ENCODE measurements around the gene TGFBR3L. TPM values are rescaled to one million over a fixed set of nuclear protein-coding genes. Genes with fewer than 3 reads are reported as not detected.
A peak's percentile ranks its signal among the peaks of the same experiment; 100 is the strongest.
"Not testable (repeated sequence)": the region's sequence is repeated elsewhere in the genome, so short reads cannot be mapped to it uniquely, and the experiment has no call there.

TGFBR3L gene
- total RNA-seq, 1 donor from 2014 or later = not detected

DNA sequence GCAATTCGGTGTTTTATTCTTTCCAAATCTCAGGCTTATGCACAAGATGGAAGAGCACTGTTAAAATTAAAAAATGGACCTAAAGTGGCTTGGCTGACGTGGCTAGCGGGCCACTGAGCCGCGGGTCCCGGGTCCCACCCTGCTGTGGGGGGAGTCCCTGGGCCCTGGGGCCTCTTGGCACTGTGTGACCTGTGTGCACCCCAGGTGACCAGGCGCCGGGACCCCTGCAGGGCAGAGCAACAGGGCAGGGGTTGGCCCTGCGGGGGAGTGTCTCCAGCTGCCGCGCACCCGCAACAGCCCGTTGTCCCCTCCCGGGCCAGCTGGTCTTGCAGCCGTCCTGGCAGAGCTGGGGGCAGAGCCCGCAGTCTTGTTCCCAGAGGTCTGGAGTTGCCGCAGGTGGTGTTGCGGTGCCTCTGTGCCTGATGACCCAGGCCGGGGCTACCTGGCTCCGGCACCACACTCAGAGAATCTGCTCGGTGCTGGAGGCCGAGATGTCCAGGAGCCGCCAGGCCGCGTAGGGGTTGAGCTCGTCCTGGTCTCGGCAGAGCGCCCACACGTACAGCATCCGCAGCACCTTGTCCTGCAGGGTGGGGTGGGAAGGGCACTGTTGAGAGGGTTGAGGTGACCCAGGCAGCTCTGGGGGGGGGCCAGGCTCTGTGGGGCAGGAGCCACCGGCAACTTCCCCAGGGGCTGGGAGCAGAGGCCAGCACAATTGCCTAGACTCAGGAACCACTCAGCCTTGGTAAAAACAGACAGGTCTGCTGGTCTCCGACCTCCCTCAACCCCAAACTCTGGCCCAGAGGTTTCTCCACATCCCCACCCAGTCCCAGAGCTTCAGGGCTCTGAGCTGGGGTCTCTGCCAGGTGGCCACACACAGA, 12.3 kb downstream of the TGFBR3L start:
- H3K27ac Mint-ChIP-seq = no peak overlapping the region
- intact Hi-C loops (cut with micrococcal nuclease) = loop anchor here (5.0 to 10.0 kb wide), 3 partner anchors 75 to 392 kb away; partner anchors contain the start of gene PNPLA6

DNA sequence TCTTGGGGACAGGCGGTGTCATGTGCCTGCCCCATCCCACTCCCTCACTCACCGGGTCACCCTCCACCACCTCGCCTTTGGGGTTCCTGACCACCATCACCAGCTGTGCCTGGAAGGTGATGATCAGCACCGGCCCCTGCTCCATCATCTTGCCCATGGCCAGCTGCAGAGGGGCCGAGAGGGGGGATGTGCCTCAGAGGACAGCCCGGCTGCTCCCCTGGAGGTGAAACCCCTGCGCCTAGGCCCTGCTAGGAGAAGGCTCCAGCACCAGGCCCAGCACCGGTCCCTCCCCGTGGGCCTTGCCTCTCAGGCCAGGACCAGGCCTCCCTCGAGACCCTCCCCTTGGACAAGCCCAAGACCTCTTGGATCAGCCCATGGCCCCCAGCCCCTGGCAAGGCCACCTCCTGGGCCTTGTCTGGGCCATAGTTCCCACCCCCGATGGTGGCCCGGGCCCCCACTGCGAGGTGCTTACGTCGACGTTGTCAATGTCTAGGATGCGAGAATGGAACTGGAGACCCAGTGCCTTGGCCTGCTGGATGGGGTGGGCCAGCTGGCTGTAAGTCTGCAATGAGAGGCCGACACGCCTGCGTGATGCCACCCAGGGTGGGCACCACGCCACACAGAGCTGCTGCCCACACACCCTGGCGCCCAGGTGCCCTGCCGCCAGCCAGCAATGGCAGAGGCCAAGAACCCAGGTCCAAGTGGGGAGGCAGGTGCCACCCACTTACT, 13.1 kb downstream of the TGFBR3L start:
- TF ChIP-seq, protein P1, sequence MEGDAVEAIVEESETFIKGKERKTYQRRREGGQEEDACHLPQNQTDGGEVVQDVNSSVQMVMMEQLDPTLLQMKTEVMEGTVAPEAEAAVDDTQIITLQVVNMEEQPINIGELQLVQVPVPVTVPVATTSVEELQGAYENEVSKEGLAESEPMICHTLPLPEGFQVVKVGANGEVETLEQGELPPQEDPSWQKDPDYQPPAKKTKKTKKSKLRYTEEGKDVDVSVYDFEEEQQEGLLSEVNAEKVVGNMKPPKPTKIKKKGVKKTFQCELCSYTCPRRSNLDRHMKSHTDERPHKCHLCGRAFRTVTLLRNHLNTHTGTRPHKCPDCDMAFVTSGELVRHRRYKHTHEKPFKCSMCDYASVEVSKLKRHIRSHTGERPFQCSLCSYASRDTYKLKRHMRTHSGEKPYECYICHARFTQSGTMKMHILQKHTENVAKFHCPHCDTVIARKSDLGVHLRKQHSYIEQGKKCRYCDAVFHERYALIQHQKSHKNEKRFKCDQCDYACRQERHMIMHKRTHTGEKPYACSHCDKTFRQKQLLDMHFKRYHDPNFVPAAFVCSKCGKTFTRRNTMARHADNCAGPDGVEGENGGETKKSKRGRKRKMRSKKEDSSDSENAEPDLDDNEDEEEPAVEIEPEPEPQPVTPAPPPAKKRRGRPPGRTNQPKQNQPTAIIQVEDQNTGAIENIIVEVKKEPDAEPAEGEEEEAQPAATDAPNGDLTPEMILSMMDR (IDR thresholded peaks at IDR 0.05) = no peak
- H3K36me3 Mint-ChIP-seq (ENCODE audit: low read depth) = peaks cover 32% of the 10 kb centered on the region
- intact Hi-C loops (cut with micrococcal nuclease) = loop anchor here (5.0 to 10.0 kb wide), 3 partner anchors 75 to 393 kb away; partner anchors contain the start of gene PNPLA6
- peaks cover 1% of the 10 kb centered on the region for H3K27me3 Mint-ChIP-seq
- POLR2A ChIA-PET = interaction anchor here (0.8 to 1.3 kb wide), 2 partner anchors 16 to 1832 kb away, joined by 3 read pairs; partner anchors contain the start of gene TIMM44
- H3K4me3 Mint-ChIP-seq = no peak overlapping the region
- peaks cover 15% of the 10 kb centered on the region for H3K4me1 Mint-ChIP-seq
- ATAC-seq (ENCODE audit: low read depth) (no peak), DNase-seq (no peak)
- H3K9me3 Mint-ChIP-seq = no peaks in the 10 kb centered on the region
- no peak overlapping the region for H3K27ac Mint-ChIP-seq
- CTCF ChIA-PET = interaction anchor here (1.1 kb wide), 1 partner anchor 16 kb away, joined by 3 read pairs; the partner anchor contains the start of gene TIMM44

More for the DNA sequence above, 12.3 kb downstream of the TGFBR3L start:
- H3K4me3 Mint-ChIP-seq = peak overlapping the region; percentile 70
- peaks cover 19% of the 10 kb centered on the region for H3K4me1 Mint-ChIP-seq
- H3K9me3 Mint-ChIP-seq = no peaks in the 10 kb centered on the region
- peaks cover 1% of the 10 kb centered on the region for H3K27me3 Mint-ChIP-seq
- CTCF ChIA-PET = interaction anchor here (0.8 to 1.1 kb wide), 2 partner anchors 17 kb away, joined by 3 read pairs; partner anchors contain the start of gene TIMM44
- ATAC-seq (ENCODE audit: low read depth) (no peak), DNase-seq (no peak)
- TF ChIP-seq, protein P1 (IDR thresholded peaks at IDR 0.05) = no peak
- POLR2A ChIA-PET = interaction anchor here (0.7 to 1.3 kb wide), 5 partner anchors 16 to 1831 kb away, joined by 3 to 4 read pairs (median 3); partner anchors contain the start of gene TIMM44
- peaks cover 29% of the 10 kb centered on the region for H3K36me3 Mint-ChIP-seq (ENCODE audit: low read depth)

DNA sequence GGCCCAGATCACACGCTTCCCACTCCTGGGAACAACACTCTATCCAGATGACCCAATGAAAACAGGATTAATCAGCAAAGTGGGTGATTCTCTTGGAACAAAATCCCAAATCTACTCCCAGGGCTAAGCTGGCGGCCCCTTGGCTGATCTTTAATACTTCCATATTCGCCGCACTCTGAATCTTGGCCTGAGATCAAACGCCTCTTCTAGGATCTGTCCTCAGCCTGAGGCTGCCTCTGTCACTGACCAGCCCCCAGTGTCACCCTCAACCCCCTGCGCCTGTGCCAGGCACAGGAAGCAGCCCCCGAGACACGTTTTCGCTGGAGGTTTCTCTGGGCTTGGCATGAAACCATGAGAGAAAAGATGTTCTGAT, 13.7 kb downstream of the TGFBR3L start:
- Mint-ChIP-seq H3K27me3 (peaks cover 1% of the 10 kb centered on the region), H3K9me3 (no peaks in the 10 kb centered on the region), H3K27ac (no peak overlapping the region), H3K36me3 (ENCODE audit: low read depth) (peaks cover 34% of the 10 kb centered on the region), H3K4me1 (peaks cover 12% of the 10 kb centered on the region), H3K4me3 (peak overlapping the region; percentile 19)
- DNase-seq (no peak), ATAC-seq (ENCODE audit: low read depth) (no peak)
- CTCF ChIA-PET = interaction anchor here (0.9 kb wide), 1 partner anchor 10 kb away, joined by 4 read pairs; no protein-coding TSS in a partner anchor
- TF ChIP-seq, protein P1 (IDR thresholded peaks at IDR 0.05) = no peak
- POLR2A ChIA-PET = interaction anchor here (1.3 kb wide), 1 partner anchor 15 kb away, joined by 3 read pairs; the partner anchor contains the start of gene TIMM44
- intact Hi-C loops (cut with micrococcal nuclease) = loop anchor here (5.0 to 10.0 kb wide), 3 partner anchors 74 to 394 kb away; partner anchors contain the start of gene PNPLA6

DNA sequence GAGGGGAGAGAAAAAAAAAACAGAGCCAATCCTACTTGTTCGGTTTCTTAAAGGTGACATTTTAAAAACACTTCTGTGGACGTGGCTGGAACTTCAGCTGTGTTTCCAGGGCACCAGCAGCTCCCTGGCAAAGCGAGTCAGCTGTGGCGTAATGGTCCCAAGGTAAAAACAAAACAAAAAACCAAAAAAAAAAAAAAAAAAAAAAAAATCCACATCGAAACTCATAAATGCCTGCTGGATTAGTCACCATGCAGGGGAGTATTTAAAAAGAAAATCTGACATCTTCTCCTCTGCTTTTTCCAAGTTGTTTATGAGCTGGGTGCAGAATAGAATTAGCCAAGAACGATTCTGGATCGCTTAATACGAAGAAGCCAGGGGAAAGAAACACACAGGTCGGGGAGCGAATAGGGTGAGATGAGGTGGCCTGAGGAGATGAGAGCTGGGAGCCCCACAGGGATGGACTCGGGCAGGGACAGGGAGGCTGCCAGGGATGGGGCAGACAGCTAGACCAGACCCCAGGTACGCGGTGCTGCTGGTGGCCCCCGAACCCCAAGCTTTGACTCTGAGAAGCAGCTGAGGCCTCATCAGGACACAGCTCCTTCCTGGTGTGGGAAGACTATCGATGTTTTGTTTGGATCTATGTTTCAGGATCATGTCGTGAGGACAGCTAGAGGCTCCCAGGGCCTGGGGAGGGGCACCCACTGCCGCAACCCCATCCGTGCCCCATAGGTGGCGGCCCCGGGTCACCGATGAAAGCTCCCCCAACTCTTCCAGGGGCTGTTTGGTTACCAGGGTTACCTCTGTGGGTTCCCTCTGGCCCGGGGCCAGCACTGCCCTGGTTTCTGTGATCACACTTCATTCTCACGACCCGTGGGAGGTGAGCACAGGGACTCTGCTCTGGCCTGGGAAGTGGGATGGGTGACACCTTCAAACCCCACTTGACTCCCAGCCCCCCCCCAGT, 14.4 kb downstream of the TGFBR3L start:
- ATAC-seq (ENCODE audit: low read depth) = peak; percentile 56
- peaks cover 11% of the 10 kb centered on the region for H3K4me1 Mint-ChIP-seq
- intact Hi-C loops (cut with micrococcal nuclease) = loop anchor here (1.0 to 10.0 kb wide), 4 partner anchors 14 to 394 kb away; partner anchors contain the start of genes PNPLA6 and TIMM44
- ChIA-PET CTCF (interaction anchor here (0.9 to 1.2 kb wide), 2 partner anchors 9 to 11 kb away, joined by 4 to 5 read pairs; partner anchors contain the start of gene SNAPC2), POLR2A (interaction anchor here (0.6 to 2.0 kb wide), 6 partner anchors 8 to 456 kb away, joined by 3 to 14 read pairs (median 5); partner anchors contain the start of gene SNAPC2)
- H3K27ac Mint-ChIP-seq = no peak overlapping the region
- peak; percentile 49 for DNase-seq
- peaks cover 1% of the 10 kb centered on the region for H3K27me3 Mint-ChIP-seq
- peaks cover 38% of the 10 kb centered on the region for H3K36me3 Mint-ChIP-seq (ENCODE audit: low read depth)
- no peaks in the 10 kb centered on the region for H3K9me3 Mint-ChIP-seq
- no peak overlapping the region for H3K4me3 Mint-ChIP-seq
- TF ChIP-seq, protein P1 (IDR thresholded peaks at IDR 0.05) = no peak

DNA sequence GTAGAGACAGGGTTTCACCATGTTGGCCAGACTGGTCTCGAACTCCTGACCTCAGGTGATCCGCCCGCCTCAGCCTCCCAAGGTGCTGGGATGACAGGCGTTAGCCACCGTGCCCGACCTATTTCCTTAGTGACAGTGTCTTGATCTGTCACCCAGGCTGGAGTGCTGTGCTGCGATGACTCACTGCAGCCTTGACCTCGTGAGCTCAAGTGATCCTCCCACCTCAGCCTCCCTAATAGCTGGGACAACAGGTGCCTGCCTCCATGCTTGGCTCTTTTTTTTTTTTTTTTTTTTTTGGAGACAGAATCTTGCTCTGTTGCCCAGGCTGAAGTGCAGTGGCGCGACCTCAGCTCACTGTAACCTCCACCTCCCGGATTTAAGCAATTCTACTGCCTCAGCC, 15.4 kb downstream of the TGFBR3L start:
- H3K27me3 Mint-ChIP-seq; H3K4me1 Mint-ChIP-seq; DNase-seq; H3K4me3 Mint-ChIP-seq; H3K9me3 Mint-ChIP-seq; ATAC-seq (ENCODE audit: low read depth); intact Hi-C loops (cut with micrococcal nuclease); H3K27ac Mint-ChIP-seq: not testable (repeated sequence)
- CTCF ChIA-PET = interaction anchor here (0.6 to 1.1 kb wide), 2 partner anchors 9 to 101 kb away, joined by 3 read pairs; partner anchors contain the start of gene SNAPC2
- H3K36me3 Mint-ChIP-seq (ENCODE audit: low read depth) = peaks cover 46% of the 10 kb centered on the region
- POLR2A ChIA-PET = interaction anchor here (1.7 to 2.0 kb wide), 2 partner anchors 9 to 14 kb away, joined by 7 to 10 read pairs; partner anchors contain the start of genes SNAPC2 and TIMM44
